Measurements from ENCODE around the gene IRAG1. TPM values are rescaled to one million over a fixed set of nuclear protein-coding genes. Genes with fewer than 3 reads are reported as not detected.
"Not testable (repeated sequence)": the region's sequence is repeated elsewhere in the genome, so short reads cannot be mapped to it uniquely, and the experiment has no call there.

Gene IRAG1
- total RNA-seq, 1 donor from 2014 or later = 1.4 TPM

GRCh38 chr11:10709299-10710086 is 15.9 kb upstream of the IRAG1 start:
- DNase-seq (ENCODE audit: extremely low read depth, low read depth, low spot score) = no peak

- DNase-seq (ENCODE audit: extremely low read depth, low read depth, low spot score) = no peak
These were observed 14.6 kb upstream of the IRAG1 start for GRCh38 chr11:10708131-10708530.

- no peak for DNase-seq (ENCODE audit: extremely low read depth, low read depth, low spot score)
These were observed 8.4 kb upstream of the IRAG1 start for GRCh38 chr11:10701982-10702381.

- no peak for DNase-seq (ENCODE audit: extremely low read depth, low read depth, low spot score)
These were observed 5.5 kb upstream of the IRAG1 start for GRCh38 chr11:10699072-10699471.

GRCh38 chr11:10697323-10697620 is 3.7 kb upstream of the IRAG1 start:
- no peak for DNase-seq (ENCODE audit: extremely low read depth, low read depth, low spot score)

- no peak for DNase-seq (ENCODE audit: extremely low read depth, low read depth, low spot score)
These were observed 3.1 kb upstream of the IRAG1 start for GRCh38 chr11:10696468-10697322.

- no peak for DNase-seq (ENCODE audit: extremely low read depth, low read depth, low spot score)
These were observed 2.3 kb upstream of the IRAG1 start for GRCh38 chr11:10695833-10696232.

- DNase-seq (ENCODE audit: extremely low read depth, low read depth, low spot score) = no peak
These were observed 1.1 kb upstream of the IRAG1 start for GRCh38 chr11:10694486-10695239.

- no peak for DNase-seq (ENCODE audit: extremely low read depth, low read depth, low spot score)
These were observed 932 bp downstream of the IRAG1 start for GRCh38 chr11:10692531-10693115.

- no peak for DNase-seq (ENCODE audit: extremely low read depth, low read depth, low spot score)
These were observed 5.2 kb downstream of the IRAG1 start for GRCh38 chr11:10688401-10688800.

- DNase-seq (ENCODE audit: extremely low read depth, low read depth, low spot score) = no peak
These were observed 7.2 kb downstream of the IRAG1 start for GRCh38 chr11:10686311-10686710.

- DNase-seq (ENCODE audit: extremely low read depth, low read depth, low spot score) = no peak
These were observed 10.1 kb downstream of the IRAG1 start for GRCh38 chr11:10683429-10683828.

- DNase-seq (ENCODE audit: extremely low read depth, low read depth, low spot score) = no peak
These were observed 12.5 kb downstream of the IRAG1 start for GRCh38 chr11:10680956-10681487.

- not testable (repeated sequence) for DNase-seq (ENCODE audit: extremely low read depth, low read depth, low spot score)
These were observed 13.3 kb downstream of the IRAG1 start for GRCh38 chr11:10680279-10680678.

GRCh38 chr11:10679644-10680043 is 13.9 kb downstream of the IRAG1 start:
- no peak for DNase-seq (ENCODE audit: extremely low read depth, low read depth, low spot score)

- DNase-seq (ENCODE audit: extremely low read depth, low read depth, low spot score) = no peak
These were observed 15.5 kb downstream of the IRAG1 start for GRCh38 chr11:10678101-10678500.

- no peak for DNase-seq (ENCODE audit: extremely low read depth, low read depth, low spot score)
These were observed 16.6 kb downstream of the IRAG1 start for GRCh38 chr11:10676919-10677318.

- no peak for DNase-seq (ENCODE audit: extremely low read depth, low read depth, low spot score)
These were observed 18.6 kb downstream of the IRAG1 start for GRCh38 chr11:10674911-10675440.

- DNase-seq (ENCODE audit: extremely low read depth, low read depth, low spot score) = no peak
These were observed 19.1 kb downstream of the IRAG1 start for GRCh38 chr11:10674440-10674855.

GRCh38 chr11:10673501-10674062 is 20.0 kb downstream of the IRAG1 start:
- no peak for DNase-seq (ENCODE audit: extremely low read depth, low read depth, low spot score)

Measured in glomerular endothelial cell (primary cell).